Activated B cell treated with CpG ODN at 0.5 μM for 24 hours (primary cell): Measurements from ENCODE around the gene CEMIP2. TPM values are rescaled to one million over a fixed set of nuclear protein-coding genes. Genes with fewer than 3 reads are reported as not detected.

Experiments
- ATAC-seq: fragments of 200-7000 bp; cut with Tn5 transposase; one replicate; pipeline ENCODE4 v1.10.0; 2021; ENCODE audit warnings: low read depth, mild to moderate bottlenecking, moderate library complexity
- CTCF ChIA-PET: fragments of 350-600 bp; sonication (Branson Sonifier 250); formaldehyde crosslinking; loops from one replicate; lab custom pipeline; 2021; ENCODE audit warnings: antibody characterized with exemption; lab: Charles Lee
- POLR2A ChIA-PET: fragments of 350-600 bp; sonication (Branson Sonifier 250); formaldehyde crosslinking; loops from one replicate; lab custom pipeline; 2021; ENCODE audit warnings: antibody characterized with exemption; lab: Charles Lee
- DNase-seq: peaks from one replicate; pipeline ENCODE4 v3.0.0; 2022
- H3K27ac Mint-ChIP-seq: one replicate; pipeline ENCODE4 v1.8.0; 2020; ENCODE audit warnings: mixed read lengths
- H3K27me3 Mint-ChIP-seq: one replicate; pipeline ENCODE4 v1.8.0; 2021; ENCODE audit warnings: mixed read lengths
- H3K36me3 Mint-ChIP-seq: one replicate; pipeline ENCODE4 v1.8.0; 2021; ENCODE audit warnings: low read depth, mixed read lengths
- H3K4me1 Mint-ChIP-seq: one replicate; pipeline ENCODE4 v1.8.0; 2021; ENCODE audit warnings: mixed read lengths
- H3K4me3 Mint-ChIP-seq: one replicate; pipeline ENCODE4 v1.8.0; 2020; ENCODE audit warnings: mild to moderate bottlenecking, mixed read lengths
- H3K9me3 Mint-ChIP-seq: one replicate; pipeline ENCODE4 v1.8.0; 2020; ENCODE audit warnings: mixed read lengths
- CTCF ChIP-seq: fragments of 200-600 bp; IDR thresholded peaks from one replicate; pipeline ENCODE4 v1.8.0; 2022; ENCODE audit warnings: antibody characterized with exemption, mild to moderate bottlenecking
- intact Hi-C: fragments of 100-400 bp; cut with micrococcal nuclease; formaldehyde crosslinking; loops from one replicate; pipeline ENCODE4 v1.15.1; 2024
- total RNA-seq: library from RNA; stranded (reverse); gene quantifications from 2 replicates; pipeline ENCODE4 v1.2.3, GENCODE V29; 2022

Gene CEMIP2
- total RNA-seq, 1 donor from 2014 or later: 25.5 TPM

- no peaks in the 10 kb centered on the region for H3K36me3 Mint-ChIP-seq
- H3K27me3 Mint-ChIP-seq: peaks cover 9% of the 10 kb centered on the region
- ChIA-PET POLR2A (no interaction called here), CTCF (no interaction called here)
- intact Hi-C loops: no loop called here
- no peak for ATAC-seq
- TF ChIP-seq CTCF: no peak
- DNase-seq: no peak
- no peak overlapping the region for H3K4me3 Mint-ChIP-seq
- no peak overlapping the region for H3K27ac Mint-ChIP-seq
- no peaks in the 10 kb centered on the region for H3K9me3 Mint-ChIP-seq
- peaks cover 10% of the 10 kb centered on the region for H3K4me1 Mint-ChIP-seq
Observed at GRCh38 chr9:71646131-71646530, 122.2 kb downstream of the CEMIP2 start.

- ChIA-PET POLR2A (interaction anchor here (0.7 kb wide), 1 partner anchor 93 kb away, joined by 3 read pairs; no protein-coding TSS in a partner anchor), CTCF (no interaction called here)
- H3K27ac Mint-ChIP-seq: no peak overlapping the region
Observed at GRCh38 chr9:71644819-71645362, 123.4 kb downstream of the CEMIP2 start.

GRCh38 chr9:71643330-71643729, 125.0 kb downstream of the CEMIP2 start:
- peaks cover 24% of the 10 kb centered on the region for H3K4me1 Mint-ChIP-seq
- H3K36me3 Mint-ChIP-seq: no peaks in the 10 kb centered on the region
- ChIA-PET POLR2A (no interaction called here), CTCF (no interaction called here)
- TF ChIP-seq CTCF: no peak
- H3K27me3 Mint-ChIP-seq: peaks cover 7% of the 10 kb centered on the region
- no peaks in the 10 kb centered on the region for H3K9me3 Mint-ChIP-seq
- no peak overlapping the region for H3K27ac Mint-ChIP-seq
- intact Hi-C loops: no loop called here
- H3K4me3 Mint-ChIP-seq: no peak overlapping the region
- ATAC-seq (no peak), DNase-seq (no peak)

More at GRCh38 chr9:71644819-71645362, 123.4 kb downstream of the CEMIP2 start:
- H3K27me3 Mint-ChIP-seq: peaks cover 7% of the 10 kb centered on the region
- peaks cover 10% of the 10 kb centered on the region for H3K4me1 Mint-ChIP-seq
- no peak overlapping the region for H3K4me3 Mint-ChIP-seq
- H3K36me3 Mint-ChIP-seq: no peaks in the 10 kb centered on the region
- intact Hi-C loops: no loop called here
- no peak for DNase-seq
- ATAC-seq: no peak
- no peak for TF ChIP-seq CTCF
- no peaks in the 10 kb centered on the region for H3K9me3 Mint-ChIP-seq

GRCh38 chr9:71642056-71642455, 126.3 kb downstream of the CEMIP2 start:
- H3K27me3 Mint-ChIP-seq: peaks cover 4% of the 10 kb centered on the region
- intact Hi-C loops: no loop called here
- POLR2A ChIA-PET: no interaction called here
- CTCF ChIA-PET: no interaction called here
- no peaks in the 10 kb centered on the region for H3K9me3 Mint-ChIP-seq
- no peak for DNase-seq
- H3K36me3 Mint-ChIP-seq: no peaks in the 10 kb centered on the region
- H3K27ac Mint-ChIP-seq: no peak overlapping the region
- H3K4me3 Mint-ChIP-seq: no peak overlapping the region
- no peak for TF ChIP-seq CTCF
- no peak for ATAC-seq
- H3K4me1 Mint-ChIP-seq: peaks cover 29% of the 10 kb centered on the region

GRCh38 chr9:71638627-71639026, 129.7 kb downstream of the CEMIP2 start:
- intact Hi-C loops: no loop called here
- ATAC-seq (peak; percentile 45), DNase-seq (no peak)
- CTCF ChIA-PET: interaction anchor here (0.7 kb wide), 1 partner anchor 827 kb away, joined by 4 read pairs; no protein-coding TSS in a partner anchor
- Mint-ChIP-seq H3K27me3 (no peaks in the 10 kb centered on the region), H3K4me1 (peaks cover 32% of the 10 kb centered on the region), H3K4me3 (peak overlapping the region; percentile 65), H3K27ac (no peak overlapping the region), H3K36me3 (no peaks in the 10 kb centered on the region), H3K9me3 (no peaks in the 10 kb centered on the region)
- no peak for TF ChIP-seq CTCF
- POLR2A ChIA-PET: no interaction called here
